Prostate gland (tissue), 2 donors: ENCODE data around the gene ISOC2. TPM values are rescaled to one million over a fixed set of nuclear protein-coding genes. Genes with fewer than 3 reads are reported as not detected.

Experiments used
- DNase-seq: peaks from one replicate; pipeline ENCODE4 v3.0.0-alpha.2; 2019; ENCODE audit warnings: low spot score
- H3K27ac ChIP-seq, 2 donors: fragments of 200-600 bp; sonication (generic); 2 replicates each; pipeline ENCODE4 v1.5.1; 2017 to 2019
- H3K27me3 ChIP-seq: fragments of 200-600 bp; sonication (generic); replicated peaks from 2 replicates; pipeline ENCODE4 v1.5.1; 2019; ENCODE audit not compliant: insufficient read depth
- H3K36me3 ChIP-seq, 2 donors: fragments of 200-600 bp; sonication (generic); 1 replicate in 1 of 2; 2 replicates in 1 of 2; pipeline versions ENCODE4 v1.5.1 to v1.8.1; 2017 to 2019
- H3K4me1 ChIP-seq: fragments of 200-600 bp; sonication (generic); replicated peaks from 2 replicates; pipeline ENCODE4 v1.5.1; 2019
- H3K4me3 ChIP-seq, 2 donors: fragments of 200-600 bp; sonication (generic); 2 replicates each; pipeline ENCODE4 v1.5.1; 2017 to 2019
- H3K9me3 ChIP-seq: fragments of 200-600 bp; sonication (generic); 2 replicates; pipeline ENCODE4 v1.5.1; 2017
- CTCF ChIP-seq, 4 experiments: fragments of 200-600 bp in 2 of 4; fragments of 450-650 bp in 2 of 4; sonication (generic) in 2 of 4; IDR thresholded peaks; 1 replicate in 3 of 4; 2 replicates in 1 of 4; pipeline ENCODE4 v1.5.1; 2016 to 2019; ENCODE audit warnings: antibody characterized with exemption in 4 of 4, mild to moderate bottlenecking in 2 of 4, moderate library complexity in 2 of 4
- POLR2A ChIP-seq: fragments of 450-650 bp; IDR thresholded peaks from one replicate; pipeline ENCODE4 v1.6.1; 2016; ENCODE audit warnings: antibody characterized with exemption, mild to moderate bottlenecking
- POLR2AphosphoS5 ChIP-seq: sonication (generic); formaldehyde crosslinking; IDR thresholded peaks from one replicate; pipeline ENCODE4 v1.6.1; 2017; ENCODE audit warnings: antibody characterized with exemption
- WGBS: methylation state at CpG from one replicate; pipeline ENCODE4 v1.1.5; 2018; 5-methylcytosine and 5-hydroxymethylcytosine counted together
- intact Hi-C: fragments of 100-400 bp; cut with DNase I; formaldehyde crosslinking; loops from one replicate; pipeline ENCODE4 v1.14.2; 2022
- total RNA-seq, 2 donors: library from RNA; depleted of rRNA; stranded (reverse); fragments of >200 nt; gene quantifications; one replicate each; pipeline ENCODE4 v1.1.0, GENCODE V29; 2016

Gene ISOC2
- total RNA-seq, 2 donors from 2014 or later, result 85.1 to 117 TPM

- Histone ChIP-seq H3K27ac (no peak overlapping the region), H3K36me3 (no peaks in the 10 kb centered on the region), H3K4me1 (no peaks in the 10 kb centered on the region), H3K9me3 (no peaks in the 10 kb centered on the region), H3K27me3 (no peaks in the 10 kb centered on the region), H3K4me3 (no peak overlapping the region)
- 70% methylated on average over 4 of the region's 4 CpGs for WGBS
- intact Hi-C loops, result loop anchor here (2.0 kb wide), 1 partner anchor 39 kb away; no protein-coding TSS in a partner anchor
- no peak for DNase-seq
- TF ChIP-seq CTCF (IDR thresholded peaks at IDR 0.05), result no peak
- TF ChIP-seq POLR2AphosphoS5, result no peak
- TF ChIP-seq POLR2A, result no peak
These were observed 4.8 kb upstream of the ISOC2 start for GRCh38 chr19:55466241-55466614.

- H3K4me3 ChIP-seq, result no peak overlapping the region
- intact Hi-C loops, result loop anchor here (2.0 kb wide), 1 partner anchor 39 kb away; no protein-coding TSS in a partner anchor
- H3K27me3 ChIP-seq, result no peaks in the 10 kb centered on the region
- H3K9me3 ChIP-seq, result no peaks in the 10 kb centered on the region
- no peaks in the 10 kb centered on the region for H3K36me3 ChIP-seq
- H3K27ac ChIP-seq, result no peak overlapping the region
- H3K4me1 ChIP-seq, result no peaks in the 10 kb centered on the region
- 81% methylated on average over 11 of the region's 11 CpGs for WGBS
- TF ChIP-seq POLR2AphosphoS5, result no peak
- no peak for TF ChIP-seq POLR2A
- TF ChIP-seq CTCF (IDR thresholded peaks at IDR 0.05), result no peak
- no peak for DNase-seq
These were observed 4.2 kb upstream of the ISOC2 start for GRCh38 chr19:55465460-55466240.

GRCh38 chr19:55464662-55465054 is 3.2 kb upstream of the ISOC2 start, which contains the start of gene C19orf85:
Gene C19orf85, minus strand, starts transcription at chr19:55464751. Its CDS starts 197 bp downstream, at chr19:55464554.
- WGBS, result 65% methylated on average over 12 of the region's 14 CpGs
- no peaks in the 10 kb centered on the region for H3K27me3 ChIP-seq
- H3K4me3 ChIP-seq, result no peak within 1 kb of the TSS
- intact Hi-C loops, result no loop called here
- no peak for TF ChIP-seq CTCF (IDR thresholded peaks at IDR 0.05)
- TF ChIP-seq POLR2AphosphoS5, result no peak
- no peak for TF ChIP-seq POLR2A
- DNase-seq, result no peak
- no peaks in the 10 kb centered on the region for H3K9me3 ChIP-seq
- no peak within 1 kb of the TSS for H3K27ac ChIP-seq
- no peaks in the 10 kb centered on the region for H3K36me3 ChIP-seq
- no peaks in the 10 kb centered on the region for H3K4me1 ChIP-seq

- H3K27ac ChIP-seq, result no peak overlapping the region
- H3K4me1 ChIP-seq, result no peaks in the 10 kb centered on the region
- no peak for TF ChIP-seq CTCF (IDR thresholded peaks at IDR 0.05)
- TF ChIP-seq POLR2A, result no peak
- H3K4me3 ChIP-seq, result no peak overlapping the region
- no peak for DNase-seq
- no peaks in the 10 kb centered on the region for H3K27me3 ChIP-seq
- intact Hi-C loops, result no loop called here
- no peaks in the 10 kb centered on the region for H3K9me3 ChIP-seq
- WGBS, result 68% methylated on average over 23 of the region's 23 CpGs
- no peaks in the 10 kb centered on the region for H3K36me3 ChIP-seq
These were observed 2.7 kb upstream of the ISOC2 start for GRCh38 chr19:55464039-55464661.
